Measurements from ENCODE around the gene CLEC2B. TPM values are rescaled to one million over a fixed set of nuclear protein-coding genes. Genes with fewer than 3 reads are reported as not detected.
A peak's percentile ranks its signal among the peaks of the same experiment; 100 is the strongest.

CLEC2B gene
- total RNA-seq, 2 experiments from 2014 or later = 55.1 to 55.3 TPM

DNA sequence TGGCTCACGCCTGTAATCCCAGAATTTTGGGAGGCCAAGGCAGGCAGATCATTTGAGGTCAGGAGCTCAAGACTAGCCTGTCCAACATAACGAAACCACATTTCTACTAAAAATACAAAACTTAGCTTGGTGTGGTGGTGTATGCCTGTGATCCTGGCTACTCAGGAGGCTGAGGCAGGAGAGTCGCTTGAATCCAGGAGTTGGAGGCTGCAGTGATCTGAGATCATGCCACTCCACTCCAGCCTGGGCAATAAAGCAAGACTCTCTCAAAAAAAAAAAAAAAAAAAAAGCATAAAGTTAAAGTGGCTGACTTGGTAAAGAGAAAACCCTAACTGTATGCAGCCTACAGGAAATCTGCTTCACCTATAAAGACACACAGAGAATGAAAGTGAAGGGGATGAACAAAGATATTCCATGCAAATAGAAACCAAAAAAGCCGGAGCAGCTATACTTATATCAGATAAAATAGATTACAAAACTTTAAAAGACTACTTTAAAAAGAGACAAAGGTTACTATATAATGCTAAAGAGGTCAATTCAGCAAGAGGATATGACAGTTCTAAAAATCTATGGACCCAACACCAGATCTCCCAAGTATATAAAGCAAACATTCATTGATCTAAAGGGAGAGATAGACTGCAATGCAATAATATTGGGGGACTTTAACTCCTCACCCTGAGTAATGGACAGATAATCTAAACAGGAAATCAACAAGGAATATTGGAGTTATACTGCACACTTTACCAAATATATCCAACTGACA, 4.1 kb downstream of the CLEC2B start:
- CTCF ChIA-PET = interaction anchor here (0.7 to 2.5 kb wide), 6 partner anchors 42 to 117 kb away, joined by 3 to 11 read pairs (median 6); partner anchors contain the start of gene CD69
- ATAC-seq (peak; percentile 55), DNase-seq (no peak)
- H3K9me3 Mint-ChIP-seq (ENCODE audit: low read depth) = peaks cover 10% of the 10 kb centered on the region
- H3K36me3 Mint-ChIP-seq = peaks cover 49% of the 10 kb centered on the region
- H3K4me3 Mint-ChIP-seq = peak overlapping the region; percentile 85
- no peaks in the 10 kb centered on the region for H3K27me3 Mint-ChIP-seq
- peaks cover 32% of the 10 kb centered on the region for H3K4me1 Mint-ChIP-seq
- H3K27ac Mint-ChIP-seq = peak overlapping the region; percentile 90

DNA sequence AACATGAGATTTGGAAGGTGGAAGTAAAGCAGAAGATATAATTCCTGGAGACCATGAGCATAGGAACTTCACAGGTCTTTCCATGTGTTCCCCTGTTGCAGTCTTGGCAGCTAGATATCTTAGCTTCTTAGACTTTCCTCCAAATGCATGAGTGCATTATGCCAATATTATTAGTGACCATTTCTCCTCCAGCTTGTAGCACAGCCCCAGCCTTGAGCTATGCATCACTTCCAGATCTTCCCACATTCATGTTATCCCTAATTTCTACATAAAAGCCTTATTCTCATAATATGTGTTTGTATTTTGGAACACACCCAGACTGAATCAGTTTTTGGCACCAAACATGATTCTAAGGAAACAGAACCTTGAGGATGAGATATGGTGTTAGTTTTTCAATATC, 11.0 kb downstream of the CLEC2B start:
- CTCF ChIA-PET = interaction anchor here (1.5 kb wide), 1 partner anchor 153 kb away, joined by 4 read pairs; the partner anchor contains the start of gene CLEC12B
- Mint-ChIP-seq H3K27ac (no peak overlapping the region), H3K4me3 (no peak overlapping the region), H3K4me1 (peaks cover 23% of the 10 kb centered on the region), H3K27me3 (no peaks in the 10 kb centered on the region), H3K9me3 (ENCODE audit: low read depth) (peaks cover 5% of the 10 kb centered on the region), H3K36me3 (peaks cover 70% of the 10 kb centered on the region)
- ATAC-seq (no peak), DNase-seq (no peak)

DNA sequence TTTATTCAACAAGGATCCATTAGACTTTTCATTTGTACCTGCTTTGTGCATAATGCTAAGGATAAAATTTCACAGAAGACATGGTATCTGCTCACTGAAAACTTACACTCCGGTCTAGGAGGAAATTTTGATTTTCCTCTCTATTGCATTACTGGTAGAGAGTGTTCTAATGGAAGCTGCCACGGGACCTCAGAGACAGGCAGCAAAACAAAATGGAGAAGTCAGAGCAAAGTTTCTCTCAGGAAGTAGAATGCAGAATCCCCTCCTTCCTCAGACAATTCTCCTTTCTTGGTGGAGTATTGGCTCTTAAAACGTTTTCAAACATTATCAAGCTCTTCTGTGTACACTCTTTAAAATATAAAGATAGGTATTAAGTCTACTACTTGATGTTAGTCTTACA, 12.3 kb downstream of the CLEC2B start:
- peaks cover 19% of the 10 kb centered on the region for H3K4me1 Mint-ChIP-seq
- CTCF ChIA-PET = interaction anchor here (1.5 kb wide), 1 partner anchor 154 kb away, joined by 4 read pairs; the partner anchor contains the start of gene CLEC12B
- H3K4me3 Mint-ChIP-seq = no peak overlapping the region
- DNase-seq (no peak), ATAC-seq (no peak)
- peaks cover 72% of the 10 kb centered on the region for H3K36me3 Mint-ChIP-seq
- H3K27ac Mint-ChIP-seq = no peak overlapping the region
- no peaks in the 10 kb centered on the region for H3K27me3 Mint-ChIP-seq
- H3K9me3 Mint-ChIP-seq (ENCODE audit: low read depth) = peaks cover 2% of the 10 kb centered on the region

DNA sequence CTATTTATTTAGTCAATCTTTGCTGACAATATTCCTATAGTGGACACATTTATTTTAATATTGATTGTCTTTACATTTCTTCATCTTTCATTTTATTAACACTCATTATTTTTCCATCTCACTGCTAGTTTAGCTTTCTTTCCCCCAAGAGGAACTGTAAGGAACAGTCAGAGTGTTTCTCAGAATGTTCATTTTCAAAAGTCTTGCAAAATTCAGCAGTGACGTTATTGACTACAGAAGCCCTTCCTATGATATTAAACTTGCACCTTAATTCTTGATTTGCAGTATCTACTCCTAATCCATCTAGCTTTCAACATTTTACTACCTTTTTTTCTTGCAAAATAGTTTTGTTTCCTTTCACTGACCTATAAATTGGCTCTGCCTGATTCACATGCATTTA, 13.0 kb downstream of the CLEC2B start:
- H3K9me3 Mint-ChIP-seq (ENCODE audit: low read depth) = peaks cover 2% of the 10 kb centered on the region

DNA sequence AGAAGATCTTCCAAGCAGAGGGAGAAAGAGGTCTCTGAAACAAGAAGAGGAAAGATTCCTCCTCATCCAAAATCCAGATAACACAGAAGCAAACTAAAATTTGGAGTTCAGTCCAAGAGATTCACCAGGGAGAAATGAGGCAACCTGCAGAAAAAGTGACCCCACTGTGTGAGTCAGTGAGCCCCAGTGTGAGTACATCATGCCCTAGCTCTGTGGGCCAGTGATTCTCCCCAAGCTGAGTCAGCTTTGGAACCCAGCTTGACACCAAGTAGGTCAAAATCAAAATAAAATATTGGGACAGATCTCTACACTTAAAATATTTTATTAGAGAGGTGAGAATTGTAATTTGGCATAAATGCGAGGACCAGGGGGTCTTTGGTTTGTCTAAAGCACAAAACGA, 17.2 kb downstream of the CLEC2B start:
- CTCF ChIA-PET = interaction anchor here (0.7 kb wide), 1 partner anchor 9 kb away, joined by 4 read pairs; no protein-coding TSS in a partner anchor
- peaks cover 5% of the 10 kb centered on the region for H3K4me1 Mint-ChIP-seq
- no peak overlapping the region for H3K27ac Mint-ChIP-seq
- H3K9me3 Mint-ChIP-seq (ENCODE audit: low read depth) = peaks cover 5% of the 10 kb centered on the region
- no peak for ATAC-seq
- H3K4me3 Mint-ChIP-seq = no peak overlapping the region
- DNase-seq = no peak
- peaks cover 68% of the 10 kb centered on the region for H3K36me3 Mint-ChIP-seq
- H3K27me3 Mint-ChIP-seq = no peaks in the 10 kb centered on the region

More for the DNA sequence above, 13.0 kb downstream of the CLEC2B start:
- DNase-seq (no peak), ATAC-seq (no peak)
- Mint-ChIP-seq H3K4me1 (peaks cover 16% of the 10 kb centered on the region), H3K4me3 (no peak overlapping the region), H3K27ac (no peak overlapping the region), H3K27me3 (no peaks in the 10 kb centered on the region), H3K36me3 (peaks cover 73% of the 10 kb centered on the region)
- CTCF ChIA-PET = interaction anchor here (0.6 kb wide), 1 partner anchor 23 kb away, joined by 6 read pairs; no protein-coding TSS in a partner anchor

DNA sequence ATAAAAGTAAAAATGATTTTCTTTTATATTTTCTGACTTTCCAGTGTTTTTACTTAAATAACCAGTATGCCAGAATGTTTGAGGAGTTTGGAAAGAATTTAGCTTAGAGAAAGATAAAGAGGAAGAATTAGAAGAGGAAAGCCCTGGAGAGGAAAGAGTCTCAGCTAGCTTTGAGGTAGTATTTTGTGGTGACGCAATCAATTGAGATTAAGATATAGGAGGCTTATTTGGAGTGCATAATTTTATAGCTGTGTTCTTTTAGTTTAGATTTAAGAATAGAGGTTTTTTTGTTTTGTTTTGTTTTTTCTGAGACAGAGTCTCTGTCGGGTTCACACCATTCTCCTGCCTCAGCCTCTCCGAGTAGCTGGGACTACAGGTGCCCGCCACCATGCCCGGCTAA, 18.1 kb downstream of the CLEC2B start:
- Mint-ChIP-seq H3K4me1 (peaks cover 3% of the 10 kb centered on the region), H3K9me3 (ENCODE audit: low read depth) (peaks cover 5% of the 10 kb centered on the region), H3K27ac (no peak overlapping the region), H3K27me3 (peaks cover 9% of the 10 kb centered on the region), H3K4me3 (no peak overlapping the region), H3K36me3 (peaks cover 62% of the 10 kb centered on the region)
- no peak for ATAC-seq
- no peak for DNase-seq
- CTCF ChIA-PET = interaction anchor here (1.0 kb wide), 1 partner anchor 101 kb away, joined by 6 read pairs; no protein-coding TSS in a partner anchor

DNA sequence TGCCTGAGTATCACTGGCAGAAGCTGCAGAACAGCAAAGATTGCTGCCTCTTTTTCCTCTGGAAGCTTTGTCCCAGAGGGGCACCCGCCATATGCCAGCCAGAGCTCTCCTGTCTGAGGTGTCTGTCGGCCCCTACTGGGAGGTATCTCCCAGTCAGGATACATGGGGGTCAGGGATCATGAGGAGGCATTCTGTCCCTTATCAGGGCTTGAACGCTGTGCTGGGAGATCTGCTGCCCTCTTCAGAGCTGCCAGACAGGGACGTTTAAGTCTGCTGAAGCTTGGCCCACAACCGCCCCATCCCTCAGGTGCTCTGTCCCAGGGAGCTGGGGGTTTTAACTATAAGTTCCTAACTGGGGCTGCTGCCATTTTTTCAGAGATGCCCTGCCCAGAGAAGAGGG, 20.3 kb downstream of the CLEC2B start:
- peaks cover 3% of the 10 kb centered on the region for H3K4me1 Mint-ChIP-seq
- H3K27ac Mint-ChIP-seq = no peak overlapping the region
- peaks cover 21% of the 10 kb centered on the region for H3K27me3 Mint-ChIP-seq
- CTCF ChIA-PET = no interaction called here
- ATAC-seq = no peak
- DNase-seq = no peak
- peaks cover 5% of the 10 kb centered on the region for H3K9me3 Mint-ChIP-seq (ENCODE audit: low read depth)
- no peak overlapping the region for H3K4me3 Mint-ChIP-seq
- peaks cover 46% of the 10 kb centered on the region for H3K36me3 Mint-ChIP-seq

DNA sequence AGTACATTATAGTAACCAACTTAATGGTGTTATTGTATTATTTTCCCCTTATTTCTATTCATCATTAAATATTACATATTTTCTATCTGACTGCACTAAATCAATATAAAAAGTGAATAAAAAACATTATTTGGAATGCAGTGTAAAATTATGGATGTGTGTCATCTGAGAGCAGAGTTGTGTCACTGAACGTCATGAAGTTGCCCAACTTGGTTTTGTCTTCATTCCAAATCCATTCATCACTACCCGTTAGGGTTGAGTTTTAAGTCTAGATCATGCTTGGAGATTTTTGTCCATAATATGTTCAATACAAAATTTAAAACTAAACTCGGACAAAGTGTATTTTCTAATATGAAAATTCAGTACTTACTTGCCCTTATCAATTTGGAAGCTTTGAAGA, 25.7 kb downstream of the CLEC2B start:
- Mint-ChIP-seq H3K9me3 (ENCODE audit: low read depth) (peaks cover 5% of the 10 kb centered on the region), H3K4me3 (no peak overlapping the region), H3K27ac (no peak overlapping the region), H3K36me3 (peaks cover 7% of the 10 kb centered on the region), H3K4me1 (no peaks in the 10 kb centered on the region), H3K27me3 (peaks cover 21% of the 10 kb centered on the region)
- CTCF ChIA-PET = interaction anchor here (1.0 kb wide), 1 partner anchor 300 kb away, joined by 3 read pairs; no protein-coding TSS in a partner anchor
- DNase-seq (no peak), ATAC-seq (no peak)

DNA sequence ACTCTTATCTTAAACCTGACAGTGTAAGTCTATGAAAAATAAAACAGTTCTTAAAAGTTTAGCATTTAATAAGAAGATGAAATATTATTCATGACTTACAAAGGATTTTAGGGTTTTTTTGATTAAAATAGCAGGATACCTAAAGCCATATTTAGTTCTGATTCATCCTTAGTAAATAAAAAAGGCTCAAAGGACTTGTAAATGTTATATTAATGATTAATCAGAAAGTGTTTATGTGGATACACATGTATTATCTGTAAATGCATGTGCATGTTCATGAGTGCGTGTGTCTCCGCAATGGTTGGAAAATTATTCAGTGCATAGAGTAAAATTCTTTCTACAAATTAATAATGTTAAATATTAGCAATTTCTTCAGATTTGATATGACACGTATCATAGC, 37.4 kb downstream of the CLEC2B start:
- H3K27me3 Mint-ChIP-seq = no peaks in the 10 kb centered on the region
- H3K27ac Mint-ChIP-seq = no peak overlapping the region
- DNase-seq = no peak
- H3K4me3 Mint-ChIP-seq = no peak overlapping the region
- H3K36me3 Mint-ChIP-seq = no peaks in the 10 kb centered on the region
- CTCF ChIA-PET = no interaction called here
- H3K4me1 Mint-ChIP-seq = no peaks in the 10 kb centered on the region
- H3K9me3 Mint-ChIP-seq (ENCODE audit: low read depth) = no peaks in the 10 kb centered on the region
- no peak for ATAC-seq

DNA sequence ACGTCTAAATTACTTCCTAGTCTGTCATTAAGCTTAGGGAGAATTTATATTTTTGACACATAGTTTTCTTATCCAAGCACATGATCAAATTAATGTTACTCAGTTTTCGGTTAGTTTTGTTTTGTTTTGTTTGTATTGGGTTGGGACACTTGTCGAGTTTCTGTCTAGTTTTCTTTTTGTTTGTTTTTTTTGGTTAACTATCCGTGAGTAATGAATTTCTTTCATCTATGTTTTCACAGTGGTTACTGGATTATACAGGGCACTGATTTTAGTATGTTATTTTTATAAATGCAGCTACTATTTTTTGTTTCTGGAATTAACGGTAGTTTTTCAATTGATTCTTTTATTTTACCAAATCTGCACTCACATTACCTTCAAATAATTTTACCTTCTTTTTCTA, 39.2 kb downstream of the CLEC2B start:
- Mint-ChIP-seq H3K4me1 (no peaks in the 10 kb centered on the region), H3K4me3 (no peak overlapping the region), H3K27ac (no peak overlapping the region), H3K9me3 (ENCODE audit: low read depth) (peaks cover 2% of the 10 kb centered on the region), H3K36me3 (no peaks in the 10 kb centered on the region), H3K27me3 (peaks cover 4% of the 10 kb centered on the region)
- CTCF ChIA-PET = interaction anchor here (0.9 to 1.2 kb wide), 5 partner anchors 9 to 82 kb away, joined by 3 to 5 read pairs (median 4); no protein-coding TSS in a partner anchor
- ATAC-seq (no peak), DNase-seq (no peak)

DNA sequence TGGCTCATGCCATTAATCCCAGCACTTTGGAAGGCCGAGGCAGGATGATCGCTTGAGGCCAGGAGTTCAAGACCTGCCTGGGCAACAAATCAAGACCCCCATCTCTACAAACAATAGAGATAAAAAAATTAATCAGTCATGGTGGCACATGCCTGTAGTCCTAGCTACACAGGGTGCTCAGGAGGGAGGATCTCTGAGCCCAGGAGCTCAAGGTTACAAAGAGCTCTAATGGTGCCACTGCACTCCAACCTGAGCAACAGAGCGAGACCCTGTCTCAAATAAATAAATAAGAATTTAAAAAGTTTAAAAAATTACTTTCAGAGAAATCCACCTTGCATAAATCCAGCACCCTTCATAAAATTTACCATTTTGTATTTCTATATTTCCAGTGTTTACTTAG, 39.7 kb downstream of the CLEC2B start:
- no peak for DNase-seq
- CTCF ChIA-PET = interaction anchor here (1.0 to 1.2 kb wide), 4 partner anchors 9 to 81 kb away, joined by 3 to 5 read pairs (median 4); no protein-coding TSS in a partner anchor
- H3K27ac Mint-ChIP-seq = no peak overlapping the region
- H3K36me3 Mint-ChIP-seq = no peaks in the 10 kb centered on the region
- peaks cover 7% of the 10 kb centered on the region for H3K27me3 Mint-ChIP-seq
- no peak for ATAC-seq
- H3K9me3 Mint-ChIP-seq (ENCODE audit: low read depth) = peaks cover 2% of the 10 kb centered on the region
- H3K4me3 Mint-ChIP-seq = no peak overlapping the region
- no peaks in the 10 kb centered on the region for H3K4me1 Mint-ChIP-seq

DNA sequence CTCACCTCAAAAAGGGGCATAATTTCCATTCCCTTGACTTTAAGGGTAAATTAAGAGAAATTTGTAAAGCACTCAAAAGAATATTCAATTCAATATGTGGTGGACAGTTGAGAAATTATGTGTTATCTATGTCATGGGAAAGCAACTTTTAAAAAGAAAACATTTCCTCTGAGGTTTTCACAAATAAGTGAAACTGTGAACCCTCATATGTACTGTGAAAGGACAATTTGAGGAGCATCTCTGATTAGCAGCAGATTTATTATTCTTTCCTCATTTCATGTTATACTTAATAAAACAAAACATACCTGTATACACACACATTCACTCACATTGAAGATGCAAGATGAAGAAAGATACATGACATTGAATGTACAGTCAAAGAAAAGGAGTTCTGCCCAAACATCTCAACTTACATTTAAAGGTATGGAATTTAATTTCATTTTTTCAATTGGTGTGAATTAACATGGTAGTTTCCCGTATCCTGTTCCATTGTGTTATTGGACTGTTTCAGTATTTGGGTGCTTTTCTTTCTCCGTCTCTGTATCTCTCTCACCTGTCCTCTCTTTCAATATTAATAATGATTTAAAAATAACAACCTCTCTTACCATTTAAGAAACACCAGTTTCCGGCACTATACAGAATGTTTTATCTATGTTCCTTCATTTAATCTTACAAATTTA, 41.8 kb downstream of the CLEC2B start, which contains the start of gene KLRF1:
Gene KLRF1, plus strand, starts transcription at position 273 of the 680 bp plus-strand sequence. Its CDS starts 64 bp downstream, at position 337.
- no peaks in the 10 kb centered on the region for H3K36me3 Mint-ChIP-seq
- CTCF ChIA-PET = interaction anchor here (1.1 kb wide), 1 partner anchor 98 kb away, joined by 3 read pairs; no protein-coding TSS in a partner anchor
- H3K9me3 Mint-ChIP-seq (ENCODE audit: low read depth) = peaks cover 2% of the 10 kb centered on the region
- H3K4me1 Mint-ChIP-seq = no peaks in the 10 kb centered on the region
- H3K27me3 Mint-ChIP-seq = peaks cover 22% of the 10 kb centered on the region
- H3K4me3 Mint-ChIP-seq = no peak within 1 kb of the TSS
- H3K27ac Mint-ChIP-seq = no peak within 1 kb of the TSS
- ATAC-seq (no peak), DNase-seq (no peak)

DNA sequence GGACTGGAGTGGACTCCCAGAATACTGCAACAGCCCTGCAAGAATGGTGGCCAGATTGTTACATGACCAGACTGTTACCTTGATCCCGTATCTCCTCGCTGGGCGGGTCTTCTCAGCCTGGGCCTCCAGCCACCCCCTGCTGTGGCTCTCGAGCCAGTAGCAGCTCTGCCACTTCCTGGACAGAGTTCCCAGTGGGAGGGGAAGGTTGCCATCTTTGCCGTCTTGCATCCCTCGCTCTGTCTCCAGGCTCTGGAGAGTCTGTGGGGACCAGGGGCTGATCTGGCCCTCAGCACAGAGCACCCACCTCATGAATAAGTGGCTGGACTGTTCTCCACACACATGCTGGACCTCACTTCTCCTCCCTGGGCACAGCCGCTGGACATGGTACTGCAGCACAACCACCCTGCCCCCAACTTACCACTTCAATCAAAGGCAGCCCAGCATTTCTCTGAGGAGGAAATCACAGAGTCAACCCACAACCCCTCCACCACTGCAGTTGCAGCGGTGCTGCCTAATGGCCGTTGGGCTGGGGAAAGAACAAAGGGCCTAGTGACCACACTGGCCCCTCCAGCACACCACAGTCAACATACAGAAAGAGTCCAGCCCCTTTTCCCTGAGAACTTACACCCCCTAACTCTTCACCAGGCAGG, 48.7 kb downstream of the CLEC2B start:
- H3K9me3 Mint-ChIP-seq (ENCODE audit: low read depth) = no peaks in the 10 kb centered on the region
- H3K27ac Mint-ChIP-seq = no peak overlapping the region
- H3K4me1 Mint-ChIP-seq = peaks cover 3% of the 10 kb centered on the region
- CTCF ChIA-PET = interaction anchor here (1.2 kb wide), 1 partner anchor 187 kb away, joined by 3 read pairs; no protein-coding TSS in a partner anchor
- H3K36me3 Mint-ChIP-seq = no peaks in the 10 kb centered on the region
- ATAC-seq (no peak), DNase-seq (no peak)
- no peak overlapping the region for H3K4me3 Mint-ChIP-seq
- H3K27me3 Mint-ChIP-seq = peaks cover 23% of the 10 kb centered on the region
